Stimulated activated CD8-positive, alpha-beta memory T cell treated with anti-CD3 and anti-CD28 coated beads, Interleukin-12 subunit alpha, Interleukin-12 subunit beta, amount 100 ng/mL, for 4 hours (primary cell): Measurements from ENCODE around the gene PRKG1.
"Not testable (repeated sequence)": the region's sequence is repeated elsewhere in the genome, so short reads cannot be mapped to it uniquely, and the experiment has no call there.

Experiments
- DNase-seq: peaks from one replicate; pipeline ENCODE4 v3.0.0-alpha.2; 2020; ENCODE audit warnings: low read depth

The PRKG1 gene

DNA sequence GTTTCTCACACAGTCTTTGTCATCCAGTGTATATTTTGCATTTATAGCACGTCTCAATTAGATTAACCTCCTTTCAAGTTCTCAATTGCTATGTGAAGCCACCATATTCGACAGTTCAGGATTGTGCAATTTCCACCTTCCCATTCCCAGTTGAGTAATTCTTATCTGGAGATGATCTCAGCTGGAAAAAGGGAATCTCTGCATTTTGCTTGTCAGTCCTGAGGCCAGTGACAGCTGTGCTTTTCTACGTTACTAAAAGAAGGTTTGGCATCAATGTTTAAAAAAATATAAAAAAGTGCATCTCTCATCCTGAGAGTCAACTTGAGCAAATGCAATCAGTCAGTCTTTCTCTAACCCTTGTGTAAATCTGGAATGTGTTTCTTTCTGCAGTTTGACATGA, 247.7 kb downstream of the PRKG1 start:
- DNase-seq, result no peak

DNA sequence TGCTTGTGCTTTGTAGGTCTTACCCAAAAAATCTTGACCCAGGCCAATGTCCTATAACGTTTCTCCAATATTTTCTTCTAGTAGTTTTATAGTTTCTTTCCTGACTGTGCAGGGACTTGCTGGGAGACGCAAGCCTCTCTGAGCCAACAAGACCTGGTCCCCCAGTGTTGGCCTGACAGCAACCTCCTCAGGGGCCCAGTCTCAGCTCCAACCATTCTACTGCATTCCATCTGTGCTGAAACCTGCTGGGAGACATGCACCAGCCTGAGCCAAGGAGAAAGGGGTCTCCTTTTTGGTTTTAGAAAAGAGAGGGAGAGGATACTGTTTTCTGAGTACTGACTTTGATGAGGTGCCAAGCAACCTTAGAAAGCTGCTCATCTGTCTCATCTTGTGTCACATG, 251.4 kb downstream of the PRKG1 start:
- DNase-seq, result no peak

DNA sequence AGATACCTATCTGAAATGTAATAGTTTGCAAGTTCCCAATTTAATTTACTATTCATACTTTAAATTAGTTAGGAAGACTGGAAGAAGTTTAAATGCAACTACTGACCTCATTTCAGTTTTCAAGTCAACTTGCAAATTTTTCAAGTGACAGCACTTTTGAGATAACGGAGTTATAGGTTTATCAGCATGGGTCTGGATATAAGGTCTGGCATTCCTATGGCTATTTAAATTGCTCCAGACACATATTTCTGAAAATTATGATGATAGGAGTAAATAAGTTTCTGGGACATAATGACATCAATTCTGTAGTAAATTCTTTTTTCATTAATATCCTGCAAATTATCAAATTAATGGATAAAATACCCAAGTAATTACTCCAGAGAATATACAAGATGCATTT, 251.9 kb downstream of the PRKG1 start:
- DNase-seq, result no peak

DNA sequence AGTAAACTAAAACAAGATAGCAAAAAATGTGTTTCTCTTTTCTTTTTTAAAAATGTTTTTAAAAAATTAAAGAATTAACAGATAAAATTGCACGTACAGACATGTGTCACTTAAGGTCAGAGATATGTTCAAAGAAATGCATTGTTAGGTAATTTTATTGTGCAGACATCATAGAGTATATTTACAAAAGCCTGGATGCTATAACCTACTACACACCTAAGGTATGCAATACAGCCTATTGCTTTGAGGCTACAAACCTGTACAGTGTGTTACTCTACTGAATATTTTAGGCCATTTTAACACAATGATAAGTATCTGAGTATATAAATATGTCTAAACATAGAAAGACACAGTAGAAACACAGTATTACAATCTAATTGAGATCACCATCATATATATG, 253.1 kb downstream of the PRKG1 start:
- DNase-seq, result no peak

DNA sequence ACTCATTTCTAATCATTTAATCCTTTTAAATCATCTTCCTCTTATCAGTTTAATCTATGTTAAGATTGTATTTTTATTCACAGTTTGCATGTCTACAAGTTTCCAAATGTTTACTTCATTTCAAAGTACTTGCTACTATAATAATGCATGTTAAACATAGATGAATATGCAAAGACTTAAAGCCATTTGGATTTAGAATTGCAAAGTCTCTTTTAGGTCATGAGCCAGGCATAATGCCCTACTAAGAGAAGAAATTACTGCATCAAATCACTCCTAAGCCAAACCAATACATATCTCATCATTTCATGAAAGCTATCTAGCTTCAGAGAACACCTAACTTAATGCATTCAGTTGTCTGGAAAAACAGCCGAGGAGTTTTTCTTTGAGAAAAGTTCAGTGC, 266.1 kb downstream of the PRKG1 start:
- DNase-seq, result no peak

DNA sequence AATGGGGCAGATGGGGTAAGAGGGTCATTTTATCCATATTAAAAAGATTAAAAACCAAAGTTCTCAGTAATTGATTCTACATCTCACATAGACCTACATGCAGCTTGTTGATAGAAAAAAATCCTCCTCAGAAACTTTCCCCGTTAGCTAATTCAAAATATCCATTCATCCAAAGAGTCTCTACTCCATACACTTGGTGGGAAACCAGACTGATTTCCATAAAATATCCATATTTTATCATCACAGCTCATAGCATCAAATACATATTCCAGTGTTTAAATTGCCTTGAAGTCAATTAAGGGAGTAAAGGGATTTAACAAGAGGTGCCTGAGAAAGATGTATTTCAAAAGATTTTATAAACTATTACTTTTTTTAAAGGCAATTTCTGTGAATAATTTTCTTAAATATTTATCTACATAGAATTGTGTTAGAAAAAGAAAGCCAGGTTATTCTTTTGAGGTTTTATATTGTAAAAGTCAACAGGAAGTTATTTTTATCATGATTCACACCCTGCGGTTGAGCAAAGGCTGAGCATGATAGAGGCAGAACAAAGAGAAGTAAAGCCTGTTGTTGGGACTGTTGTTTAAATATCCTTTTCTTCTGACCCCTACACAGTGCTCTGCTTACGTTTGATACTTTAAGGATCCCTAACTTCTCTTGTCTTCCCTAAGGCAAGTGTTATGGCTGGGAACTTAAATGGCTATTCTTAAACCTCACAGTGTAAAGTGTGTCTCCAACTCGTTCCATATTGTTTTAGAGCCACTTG, 266.7 kb downstream of the PRKG1 start:
- DNase-seq, result no peak

DNA sequence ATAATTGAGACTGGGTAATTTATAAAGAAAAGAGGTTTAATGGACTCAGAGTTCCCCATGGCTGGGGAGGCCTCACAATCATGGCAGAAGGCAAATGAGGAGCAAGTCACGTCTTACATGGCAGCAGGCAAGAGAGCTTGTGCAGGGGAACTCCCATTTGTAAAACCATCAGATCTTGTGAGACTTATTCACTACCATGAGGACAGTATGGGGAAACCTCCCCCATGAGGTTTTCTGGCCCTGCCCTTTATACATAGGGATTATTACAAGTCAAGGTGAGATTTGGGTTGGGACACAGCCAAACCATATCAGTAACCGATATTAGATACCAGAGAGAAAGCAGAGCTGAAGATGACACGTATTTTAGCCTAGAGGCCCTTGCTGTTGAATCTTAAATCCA, 267.5 kb downstream of the PRKG1 start:
- DNase-seq, result not testable (repeated sequence)

DNA sequence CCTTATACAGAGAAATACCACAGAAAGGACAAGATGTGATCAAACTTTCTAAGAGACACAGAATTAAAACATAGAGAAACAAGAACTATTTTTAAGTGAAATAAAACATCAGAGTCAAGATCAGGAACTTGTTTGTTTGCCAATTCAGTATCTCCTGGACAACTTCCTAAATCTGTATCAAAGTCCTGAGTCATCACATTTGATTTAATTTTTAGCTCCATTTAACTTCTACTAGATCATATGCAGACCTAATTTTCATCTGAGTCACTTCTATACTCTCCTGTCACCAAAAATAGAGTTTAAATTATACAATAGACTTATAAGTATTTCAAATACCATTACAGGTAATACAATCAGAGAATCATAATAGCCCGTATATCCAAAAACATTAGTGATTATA, 268.1 kb downstream of the PRKG1 start:
- DNase-seq, result no peak

DNA sequence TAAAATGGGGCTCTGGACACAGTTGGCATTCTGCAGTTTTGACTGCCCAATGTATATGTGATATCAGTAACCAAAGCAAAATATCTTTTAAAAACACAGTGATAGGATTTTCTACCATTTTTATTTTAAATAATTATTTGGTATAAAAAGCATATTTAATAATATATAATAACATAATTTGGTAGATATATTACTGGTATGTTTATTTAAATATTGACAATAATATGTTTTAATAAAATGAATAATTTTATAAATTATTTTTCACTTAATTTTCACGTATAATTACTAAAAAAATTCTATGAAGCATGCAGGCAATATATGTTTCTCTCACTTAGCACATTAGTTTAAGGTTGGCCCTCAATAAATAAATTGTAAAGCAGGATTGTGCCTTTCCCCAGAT, 269.1 kb downstream of the PRKG1 start:
- no peak for DNase-seq

DNA sequence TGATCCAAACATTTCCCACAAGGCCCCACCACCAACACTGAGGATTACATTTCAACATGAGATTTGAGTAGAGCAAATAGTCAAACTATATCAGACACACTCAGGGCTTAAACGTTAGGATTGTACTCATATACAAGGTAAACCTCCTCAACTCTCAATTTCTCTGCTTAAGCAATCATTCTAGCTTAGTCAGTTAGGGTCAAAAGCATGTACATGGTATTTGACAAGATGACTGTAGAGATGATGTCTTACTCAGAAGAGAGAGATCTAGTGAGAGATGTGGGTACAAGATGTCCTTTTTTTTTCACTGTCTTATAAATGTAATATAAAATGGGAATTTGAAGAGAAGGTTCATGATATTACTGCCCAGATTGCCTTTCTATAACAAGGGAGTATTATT, 270.1 kb downstream of the PRKG1 start:
- no peak for DNase-seq

DNA sequence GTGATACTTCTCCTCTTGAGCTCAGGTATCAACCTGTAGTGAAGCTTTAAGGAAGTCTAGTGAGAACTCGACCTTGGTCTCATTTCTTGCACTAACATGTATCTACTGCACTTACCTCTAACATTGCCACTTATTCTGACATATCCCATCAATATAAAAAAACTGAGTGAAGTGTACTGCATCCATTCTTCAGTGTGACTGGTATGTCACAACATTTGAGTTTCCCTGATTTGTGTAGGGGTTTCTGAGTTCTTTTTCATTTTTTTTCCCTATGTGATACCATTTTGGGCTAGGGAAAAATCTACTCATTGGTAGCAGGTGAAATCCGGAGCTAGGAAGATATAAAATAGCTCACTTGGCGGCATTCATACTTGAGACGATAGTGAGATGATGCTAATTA, 274.3 kb downstream of the PRKG1 start:
- no peak for DNase-seq

DNA sequence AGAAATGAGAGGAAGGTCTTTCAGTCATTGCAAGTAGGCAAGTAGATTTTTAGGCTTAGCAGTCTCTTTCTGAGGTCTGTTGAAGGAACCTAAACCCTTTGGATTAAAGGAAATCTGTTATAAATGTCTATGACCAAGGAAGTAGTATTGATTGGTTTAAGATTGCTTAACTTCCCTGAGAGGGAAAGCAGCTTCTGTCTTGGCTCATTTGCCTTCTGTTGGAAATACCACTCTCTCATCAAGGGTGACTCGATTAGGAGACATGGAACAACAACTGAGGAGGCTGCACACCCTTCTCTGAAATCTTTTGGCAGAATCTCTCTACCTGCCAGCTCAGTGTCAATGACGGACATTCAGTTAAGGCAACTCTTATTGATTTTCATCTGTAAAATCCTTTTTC, 282.9 kb downstream of the PRKG1 start:
- DNase-seq, result no peak

DNA sequence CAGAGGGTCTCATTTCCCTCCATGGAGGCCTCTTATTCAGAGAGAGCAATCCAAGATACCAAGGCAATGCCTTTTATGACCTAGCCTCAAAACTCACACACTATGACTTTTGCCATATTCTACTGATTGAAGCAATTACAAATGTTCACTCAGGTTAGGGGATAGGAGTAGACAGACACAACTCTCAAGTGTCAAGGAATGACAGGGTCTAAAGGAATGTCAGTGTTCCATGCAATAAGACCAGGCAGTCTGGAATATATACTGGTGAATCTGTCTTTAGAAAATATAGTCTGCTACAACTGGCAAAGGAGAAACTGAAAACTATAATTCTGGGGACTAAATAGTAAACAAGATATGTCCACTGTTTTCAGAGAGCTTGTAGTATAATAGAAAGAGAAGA, 283.9 kb downstream of the PRKG1 start:
- no peak for DNase-seq

DNA sequence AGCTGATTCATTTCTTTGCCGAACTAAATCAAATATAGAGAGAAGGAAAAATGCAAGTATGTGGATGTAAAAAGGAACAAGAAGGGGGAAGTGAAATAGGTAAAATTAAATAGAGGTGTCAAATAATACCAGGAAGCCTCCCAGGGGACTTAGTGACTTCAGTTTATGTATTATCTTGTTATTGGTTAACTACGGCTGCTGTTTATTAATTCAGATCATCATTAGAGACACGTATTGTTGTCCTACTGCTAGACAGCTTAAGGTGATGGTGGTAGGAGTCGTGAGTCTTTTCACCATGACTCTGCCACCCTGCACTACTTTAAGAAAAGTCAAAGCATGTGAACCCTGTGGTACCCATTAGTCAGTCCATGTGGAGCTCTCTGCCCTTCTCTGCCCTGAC, 289.1 kb downstream of the PRKG1 start:
- DNase-seq, result no peak

DNA sequence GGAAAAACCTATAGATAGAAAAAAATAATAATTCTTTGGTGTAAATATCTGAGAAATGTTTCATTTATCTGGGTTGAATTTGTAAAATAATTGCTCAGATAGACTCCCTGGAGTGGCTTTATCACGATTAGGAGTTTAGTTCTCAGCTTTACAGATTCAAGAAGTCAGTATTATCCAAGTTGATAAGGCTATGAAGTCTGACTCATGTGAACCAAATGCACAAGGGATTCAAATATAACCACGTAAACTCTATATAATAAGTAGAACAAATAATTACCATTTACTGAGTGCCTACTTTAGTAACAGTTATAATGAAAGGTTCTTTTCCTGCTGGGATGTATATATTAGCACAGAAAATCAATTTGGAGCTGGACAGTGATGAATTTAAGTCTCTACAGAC, 290.4 kb downstream of the PRKG1 start:
- DNase-seq, result no peak

DNA sequence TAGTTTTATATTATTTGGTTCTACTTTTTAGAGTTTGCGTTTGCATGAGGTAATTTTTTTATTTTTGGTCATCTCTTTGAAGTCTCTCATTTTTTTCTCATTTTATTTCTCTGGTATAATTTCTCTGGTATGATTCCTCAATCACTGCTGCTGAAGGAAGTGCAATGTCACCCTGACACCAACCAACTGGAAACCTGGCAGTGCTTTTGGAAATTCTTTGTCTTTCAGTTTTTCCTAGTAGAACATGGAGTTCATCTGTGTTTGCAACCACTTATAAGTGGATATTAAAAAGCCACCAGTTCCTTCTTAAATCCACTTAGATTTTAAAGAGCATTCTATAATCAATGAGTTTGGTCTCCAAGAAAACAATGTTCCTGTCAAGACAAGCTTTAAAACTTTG, 291.8 kb downstream of the PRKG1 start:
- DNase-seq, result no peak

DNA sequence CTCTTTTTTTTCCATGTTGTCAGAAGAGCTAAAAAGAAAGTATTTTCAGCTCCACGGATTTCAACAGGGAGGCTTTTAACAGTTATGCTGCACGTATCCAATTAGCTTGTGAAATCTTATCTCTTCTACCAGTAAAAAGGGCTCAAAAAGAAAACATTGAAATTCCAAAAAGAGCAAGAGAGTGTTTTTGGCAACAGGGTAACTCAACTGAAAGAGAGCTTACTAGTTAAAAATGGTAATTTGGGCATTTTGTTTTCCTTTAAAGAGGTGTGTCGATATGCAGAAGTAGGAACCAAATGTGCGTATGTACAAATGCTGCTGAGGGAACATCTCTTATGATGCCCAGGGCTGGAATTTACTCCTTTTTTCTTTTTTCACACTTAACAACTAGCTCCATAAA, 292.8 kb downstream of the PRKG1 start:
- no peak for DNase-seq

DNA sequence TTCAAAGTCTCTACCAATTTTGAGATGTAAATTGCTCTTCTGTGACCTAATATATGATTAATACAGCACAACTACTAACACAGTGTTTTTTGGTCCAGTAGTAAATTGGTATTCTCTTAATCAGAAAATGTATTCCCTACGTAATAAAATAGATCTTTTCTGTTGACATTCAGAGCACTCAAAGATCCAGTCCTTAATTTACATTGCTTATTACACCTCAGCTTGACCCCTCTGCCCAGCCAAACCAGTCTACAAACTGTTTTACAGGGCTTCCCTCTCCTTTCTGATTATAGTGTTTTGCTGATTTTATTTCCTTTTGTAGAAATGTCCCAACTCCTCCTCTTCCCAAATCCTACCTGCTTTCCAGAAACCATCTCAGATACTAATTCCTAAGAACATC, 293.4 kb downstream of the PRKG1 start:
- no peak for DNase-seq

DNA sequence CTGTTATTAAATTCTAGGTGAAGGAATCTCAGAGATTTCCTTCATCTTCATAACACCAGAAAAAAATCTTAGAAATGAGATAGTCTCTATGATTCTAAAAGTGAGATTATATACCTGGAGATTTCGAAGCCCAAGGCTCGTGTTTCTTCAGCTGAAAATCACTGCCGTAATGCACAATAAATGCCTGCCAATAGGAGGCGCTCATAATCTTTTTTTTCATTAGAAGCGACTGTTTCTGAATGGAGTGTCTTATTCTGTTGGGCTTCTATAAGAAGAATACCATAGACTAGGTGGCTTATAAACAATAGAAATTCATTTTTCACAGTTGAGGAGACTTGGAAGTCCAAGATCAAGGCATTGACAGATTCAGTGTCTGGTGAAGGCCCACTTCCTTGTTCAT, 294.7 kb downstream of the PRKG1 start:
- DNase-seq, result no peak

DNA sequence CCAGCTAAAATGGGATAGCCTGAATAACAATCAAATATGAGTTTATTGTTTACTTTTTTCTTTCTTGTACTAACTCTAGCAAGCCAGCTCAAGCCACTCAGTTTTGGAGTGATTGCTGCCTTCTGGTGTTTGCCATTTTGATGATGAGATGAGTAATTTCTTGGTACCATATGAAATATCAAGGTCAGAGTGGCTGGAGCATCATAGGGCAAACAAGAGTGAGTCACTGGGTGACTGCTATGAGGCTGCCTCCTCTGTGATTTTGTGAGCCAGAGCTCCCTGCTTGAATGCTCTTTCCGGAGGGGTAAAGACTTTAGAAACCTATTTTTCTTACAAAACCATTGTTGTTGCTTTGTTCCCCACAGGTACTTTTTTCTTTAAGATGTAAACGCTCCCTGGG, 295.6 kb downstream of the PRKG1 start:
- DNase-seq, result no peak

DNA sequence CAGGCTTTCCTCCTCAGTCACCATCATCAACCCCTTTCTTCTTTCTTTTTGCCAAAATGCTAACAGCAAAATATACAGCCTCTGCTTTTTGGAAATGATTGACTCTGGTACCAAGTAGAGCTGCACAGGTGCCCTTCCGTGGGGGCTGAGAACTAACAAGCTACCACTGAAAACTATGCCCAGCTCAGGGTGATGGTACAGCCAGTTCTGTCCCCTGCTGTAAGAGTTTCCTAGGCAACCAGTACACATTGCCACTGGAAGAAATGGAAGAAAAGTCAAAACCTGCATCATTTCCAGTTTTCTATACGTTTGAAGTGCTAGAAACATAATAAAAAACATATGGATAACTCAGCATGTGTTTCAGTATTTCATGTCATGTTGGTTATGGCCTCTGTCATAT, 297.5 kb downstream of the PRKG1 start:
- DNase-seq, result no peak

DNA sequence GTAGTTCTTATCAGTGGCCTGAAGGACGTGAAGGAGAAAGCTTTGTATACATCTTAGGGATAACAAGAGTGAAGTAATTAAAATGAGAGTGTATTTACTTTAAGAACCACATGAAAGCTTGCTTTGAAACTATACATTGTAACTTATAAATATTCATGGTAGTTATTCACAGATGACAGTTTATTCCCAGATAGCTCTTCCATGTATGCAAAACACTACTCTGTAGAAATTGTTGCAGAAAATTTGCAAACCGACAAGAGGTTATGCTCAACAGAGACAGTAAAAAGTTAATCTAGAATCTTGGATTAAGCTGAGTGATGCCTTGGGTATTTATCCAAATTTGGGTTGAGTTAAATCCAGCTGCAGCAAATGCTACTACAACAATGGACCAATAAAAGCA, 301.5 kb downstream of the PRKG1 start:
- no peak for DNase-seq

DNA sequence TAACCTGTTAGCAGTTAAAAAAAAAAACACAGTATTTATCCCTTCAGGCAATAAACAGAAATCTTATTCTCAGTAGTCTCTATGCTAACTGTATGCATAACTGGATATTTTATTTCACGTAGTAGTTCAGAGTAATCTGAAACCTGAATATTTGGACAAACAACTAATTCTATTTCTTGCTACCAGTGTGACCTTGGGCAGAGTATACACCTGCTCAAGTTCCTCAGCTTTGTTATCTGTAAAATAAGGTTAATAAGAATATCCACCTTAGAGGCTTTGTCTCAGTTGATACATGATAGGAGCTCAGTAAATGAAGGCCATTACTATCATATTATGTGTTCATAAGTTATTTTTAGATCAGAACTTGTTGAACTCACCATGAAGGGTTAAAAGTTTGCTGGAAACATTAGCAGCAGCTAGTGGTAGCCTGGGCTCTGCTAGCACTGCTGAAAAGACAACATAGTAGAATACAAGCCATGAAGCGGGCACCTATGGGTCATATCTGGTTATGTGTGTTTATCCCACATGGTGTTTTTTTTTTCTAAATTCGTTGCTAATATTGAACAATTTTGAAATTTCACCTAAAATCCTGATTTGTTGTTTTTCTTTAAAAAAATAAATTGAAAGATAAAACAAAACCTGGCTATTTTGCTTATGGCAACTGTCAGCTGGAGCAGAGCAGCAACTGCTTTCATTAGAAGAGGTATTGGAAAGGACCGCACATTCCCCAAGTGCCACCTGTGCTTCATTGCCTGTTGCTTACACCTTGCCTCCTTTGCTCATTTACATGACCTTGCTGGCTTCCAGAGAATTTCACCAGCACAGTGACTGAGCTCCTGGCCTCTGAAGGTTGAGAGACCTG, 303.0 kb downstream of the PRKG1 start:
- DNase-seq, result no peak
